ENCODE measurements around the gene TRPV4.

DNA sequence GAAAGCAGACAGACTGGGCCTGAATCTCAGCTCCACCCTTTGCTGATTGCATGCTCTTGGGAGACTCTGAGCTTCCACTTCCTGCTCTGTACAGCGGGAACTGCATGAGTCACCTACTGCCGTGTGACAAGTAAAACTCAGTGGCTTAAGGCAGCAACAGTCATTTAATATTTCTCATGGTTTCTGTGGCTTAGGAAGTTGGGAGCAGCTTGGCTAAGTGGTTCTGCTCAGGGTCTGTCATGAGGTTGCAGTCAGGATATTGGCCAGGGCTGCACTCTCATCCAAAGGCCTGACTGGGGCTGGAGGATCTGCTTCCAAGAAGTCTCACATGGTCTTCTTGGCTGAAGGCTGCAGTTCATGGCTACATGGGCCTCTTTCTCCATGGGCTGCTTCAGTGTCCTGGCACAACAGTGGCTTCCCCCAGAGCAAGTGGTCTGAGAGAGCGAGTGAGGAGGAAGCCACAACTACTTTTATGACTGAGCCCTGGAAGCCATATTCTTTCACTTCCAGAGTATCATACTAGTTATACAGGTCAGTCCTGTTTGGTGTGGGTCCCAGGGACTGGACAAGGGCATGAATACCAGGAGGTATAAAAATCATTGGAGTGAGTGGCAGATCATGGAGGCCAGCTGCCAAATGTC is 69.9 kb downstream of the TRPV4 start:
- no peak for TF ChIP-seq IRF2 (CRISPR knock-in tag; IDR thresholded peaks at IDR 0.05; ENCODE audit: borderline replicate concordance, low read depth)
- TF ChIP-seq, protein P1, sequence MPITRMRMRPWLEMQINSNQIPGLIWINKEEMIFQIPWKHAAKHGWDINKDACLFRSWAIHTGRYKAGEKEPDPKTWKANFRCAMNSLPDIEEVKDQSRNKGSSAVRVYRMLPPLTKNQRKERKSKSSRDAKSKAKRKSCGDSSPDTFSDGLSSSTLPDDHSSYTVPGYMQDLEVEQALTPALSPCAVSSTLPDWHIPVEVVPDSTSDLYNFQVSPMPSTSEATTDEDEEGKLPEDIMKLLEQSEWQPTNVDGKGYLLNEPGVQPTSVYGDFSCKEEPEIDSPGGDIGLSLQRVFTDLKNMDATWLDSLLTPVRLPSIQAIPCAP (CRISPR knock-in tag; IDR thresholded peaks at IDR 0.05), result no peak
- no peak for TF ChIP-seq CTCF (IDR thresholded peaks at IDR 0.05)
- no peak for TF ChIP-seq SP1 (CRISPR knock-in tag; conservative IDR thresholded peaks at IDR 0.05)
- TF ChIP-seq E2F5 (CRISPR knock-in tag; IDR thresholded peaks at IDR 0.05), result no peak
- TF ChIP-seq, protein P2, sequence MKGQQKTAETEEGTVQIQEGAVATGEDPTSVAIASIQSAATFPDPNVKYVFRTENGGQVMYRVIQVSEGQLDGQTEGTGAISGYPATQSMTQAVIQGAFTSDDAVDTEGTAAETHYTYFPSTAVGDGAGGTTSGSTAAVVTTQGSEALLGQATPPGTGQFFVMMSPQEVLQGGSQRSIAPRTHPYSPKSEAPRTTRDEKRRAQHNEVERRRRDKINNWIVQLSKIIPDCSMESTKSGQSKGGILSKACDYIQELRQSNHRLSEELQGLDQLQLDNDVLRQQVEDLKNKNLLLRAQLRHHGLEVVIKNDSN (CRISPR knock-in tag; IDR thresholded peaks at IDR 0.05), result no peak
- TF ChIP-seq ZNF263 (CRISPR knock-in tag; IDR thresholded peaks at IDR 0.05; ENCODE audit: low read depth), result no peak
- TF ChIP-seq ZBTB43 (CRISPR knock-in tag; IDR thresholded peaks at IDR 0.05), result no peak
